Measurements from ENCODE around the gene PEX7.
A peak's percentile ranks its signal among the peaks of the same experiment; 100 is the strongest.
"Not testable (repeated sequence)": the region's sequence is repeated elsewhere in the genome, so short reads cannot be mapped to it uniquely, and the experiment has no call there.

PEX7 gene

GRCh38 chr6:136791296-136792094 lies 30.9 kb upstream of the PEX7 start:
- peak; percentile 9 to 61 (median 38) for DNase-seq

- peak in 1 of 6 experiments; percentile 58 for DNase-seq
These were observed 30.3 kb upstream of the PEX7 start for GRCh38 chr6:136792095-136792409.

- peak; percentile 85 to 94 (median 90) for DNase-seq
These were observed 29.8 kb upstream of the PEX7 start, which contains the start of gene MAP3K5 for GRCh38 chr6:136792410-136793262. MAP3K5 (minus strand) TSS chr6:136792477; CDS start chr6:136792157, 320 bp downstream.

- DNase-seq = peak in 2 of 6 experiments; percentile 7 to 8
These were observed 29.0 kb upstream of the PEX7 start for GRCh38 chr6:136793363-136793762.

- DNase-seq = no peak
These were observed 27.0 kb upstream of the PEX7 start for GRCh38 chr6:136795386-136795785.

- DNase-seq = no peak
These were observed 26.4 kb upstream of the PEX7 start for GRCh38 chr6:136795996-136796395.

GRCh38 chr6:136798044-136798443 lies 24.3 kb upstream of the PEX7 start:
- no peak for DNase-seq

- DNase-seq = no peak
These were observed 20.8 kb upstream of the PEX7 start for GRCh38 chr6:136801581-136801980.

GRCh38 chr6:136803608-136804007 lies 18.8 kb upstream of the PEX7 start:
- no peak for DNase-seq

- DNase-seq = no peak
These were observed 13.1 kb upstream of the PEX7 start for GRCh38 chr6:136809091-136809860.

- no peak for DNase-seq
These were observed 11.1 kb upstream of the PEX7 start for GRCh38 chr6:136811272-136811671.

GRCh38 chr6:136812174-136812573 lies 10.2 kb upstream of the PEX7 start:
- DNase-seq = no peak

GRCh38 chr6:136815608-136816007 lies 6.8 kb upstream of the PEX7 start:
- DNase-seq = not testable (repeated sequence)

GRCh38 chr6:136816656-136817055 lies 5.7 kb upstream of the PEX7 start:
- no peak for DNase-seq

GRCh38 chr6:136820561-136820960 lies 1.8 kb upstream of the PEX7 start:
- no peak for DNase-seq

GRCh38 chr6:136822046-136822375 lies 381 bp upstream of the PEX7 start:
- no peak for DNase-seq

GRCh38 chr6:136823128-136823660 lies 802 bp downstream of the PEX7 start:
- no peak for DNase-seq

- no peak for DNase-seq
These were observed 3.8 kb downstream of the PEX7 start for GRCh38 chr6:136826216-136826615.

- DNase-seq = no peak
These were observed 9.6 kb downstream of the PEX7 start for GRCh38 chr6:136831873-136832562.

GRCh38 chr6:136840276-136841001 lies 18.0 kb downstream of the PEX7 start:
- DNase-seq = no peak

GRCh38 chr6:136843210-136843609 lies 20.8 kb downstream of the PEX7 start:
- no peak for DNase-seq

- peak in 3 of 6 experiments; percentile 1 to 14 (median 6) for DNase-seq
These were observed 23.7 kb downstream of the PEX7 start for GRCh38 chr6:136846046-136846445.
